Body of pancreas (tissue), 4 donors: ENCODE results near the gene NAA38. TPM values are rescaled to one million over a fixed set of nuclear protein-coding genes. Genes with fewer than 3 reads are reported as not detected.

Source experiments
- ATAC-seq: fragments of 150-250 bp; one replicate; pipeline ENCODE4 v1.9.1; 2016
- DNase-seq, 4 donors: peaks; one replicate each; pipeline ENCODE4 v3.0.0-alpha.2; 2019
- H3K27ac ChIP-seq, 4 donors: fragments of 200-600 bp; sonication (generic); 1 replicate in 3 of 4; 2 replicates in 1 of 4; pipeline versions ENCODE4 v1.5.1 to v1.6.1; 2016 to 2019; ENCODE audit warnings: mild to moderate bottlenecking in 1 of 4, mixed read lengths in 1 of 4, moderate library complexity in 1 of 4
- H3K27me3 ChIP-seq, 2 donors: fragments of 200-600 bp; sonication (generic); one replicate each; pipeline ENCODE4 v1.6.0; 2016; ENCODE audit warnings: mild to moderate bottlenecking in 1 of 2
- H3K36me3 ChIP-seq, 2 donors: fragments of 200-600 bp; sonication (generic); replicated peaks in 1 of 2; 2 replicates each; pipeline ENCODE4 v1.5.1; 2016; ENCODE audit warnings: low read depth in 2 of 2; ENCODE audit not compliant: insufficient read depth in 1 of 2
- H3K4me1 ChIP-seq: fragments of 200-600 bp; sonication (generic); one replicate; pipeline ENCODE4 v1.6.0; 2016
- H3K4me3 ChIP-seq, 2 donors: fragments of 200-600 bp; sonication (generic); 1 replicate in 1 of 2; 2 replicates in 1 of 2; pipeline ENCODE4 v1.5.1; 2016 to 2019
- H3K9me3 ChIP-seq, 3 donors: fragments of 200-600 bp; sonication (generic); 1 replicate in 2 of 3; 2 replicates in 1 of 3; pipeline ENCODE4 v1.5.1; 2016
- CTCF ChIP-seq, 7 experiments: fragments of 450-650 bp in 4 of 7; fragments of 200-600 bp in 3 of 7; sonication (generic) in 3 of 7; IDR thresholded peaks; one replicate each; pipeline ENCODE4 v1.5.1; 2016 to 2019; ENCODE audit warnings: antibody characterized with exemption in 7 of 7
- POLR2A ChIP-seq, 3 donors: fragments of 450-650 bp; IDR thresholded peaks; one replicate each; pipeline ENCODE4 v1.6.1; 2016; ENCODE audit warnings: antibody characterized with exemption in 3 of 3, mild to moderate bottlenecking in 2 of 3
- WGBS, 2 donors: methylation state at CpG; one replicate each; pipeline ENCODE4 v1.1.5; 2017; 5-methylcytosine and 5-hydroxymethylcytosine counted together
- intact Hi-C: fragments of 100-400 bp; cut with DNase I; formaldehyde crosslinking; loops from one replicate; pipeline ENCODE4 v1.15.1; 2023
- total RNA-seq, 2 donors: library from RNA; depleted of rRNA; stranded (reverse); fragments of >200 nt; gene quantifications; one replicate each; pipeline ENCODE4 v1.1.0, GENCODE V29; 2016

NAA38 gene
- total RNA-seq, 2 donors from 2014 or later: 25.7 to 50.1 TPM

GRCh38 chr17:7820231-7820630, 37.1 kb downstream of the NAA38 start:
- Histone ChIP-seq H3K9me3 (no peaks in the 10 kb centered on the region), H3K27me3 (no peaks in the 10 kb centered on the region), H3K36me3 (no peaks in the 10 kb centered on the region), H3K27ac (no peak overlapping the region), H3K4me1 (peaks cover under 1% of the 10 kb centered on the region), H3K4me3 (no peak overlapping the region)
- TF ChIP-seq POLR2A (IDR thresholded peaks at IDR 0.05): no peak
- no peak for TF ChIP-seq CTCF (IDR thresholded peaks at IDR 0.05)
- 65 to 76% methylated on average over 5 of the region's 5 CpGs for WGBS, 2 donors
- ATAC-seq: no peak
- intact Hi-C loops: loop anchor here (5.0 to 10.0 kb wide), 2 partner anchors 37 to 165 kb away; partner anchors contain the start of genes CYB5D1, NAA38 and TMEM88
- no peak for DNase-seq

GRCh38 chr17:7818746-7819645, 38.4 kb downstream of the NAA38 start:
- ATAC-seq: no peak
- no peak overlapping the region for H3K27ac ChIP-seq
- WGBS, 2 donors: 81 to 85% methylated on average over 19 to 27 of the region's 27 CpGs
- no peaks in the 10 kb centered on the region for H3K4me1 ChIP-seq
- intact Hi-C loops: no loop called here
- no peak overlapping the region for H3K4me3 ChIP-seq
- TF ChIP-seq POLR2A (IDR thresholded peaks at IDR 0.05): no peak
- TF ChIP-seq CTCF (IDR thresholded peaks at IDR 0.05): no peak
- no peaks in the 10 kb centered on the region for H3K27me3 ChIP-seq
- H3K9me3 ChIP-seq: no peaks in the 10 kb centered on the region
- DNase-seq: no peak
- no peaks in the 10 kb centered on the region for H3K36me3 ChIP-seq

GRCh38 chr17:7818026-7818425, 39.3 kb downstream of the NAA38 start:
- no peaks in the 10 kb centered on the region for H3K36me3 ChIP-seq
- no peaks in the 10 kb centered on the region for H3K4me1 ChIP-seq
- intact Hi-C loops: no loop called here
- TF ChIP-seq POLR2A (IDR thresholded peaks at IDR 0.05): no peak
- TF ChIP-seq CTCF (IDR thresholded peaks at IDR 0.05): no peak
- WGBS, 2 donors: 76 to 82% methylated on average over 10 of the region's 10 CpGs
- H3K4me3 ChIP-seq: no peak overlapping the region
- H3K9me3 ChIP-seq: no peaks in the 10 kb centered on the region
- ATAC-seq: no peak
- no peak overlapping the region for H3K27ac ChIP-seq
- no peak for DNase-seq
- H3K27me3 ChIP-seq: no peaks in the 10 kb centered on the region

- 72 to 86% methylated on average over 6 to 9 of the region's 9 CpGs for WGBS, 2 donors
- H3K36me3 ChIP-seq: no peaks in the 10 kb centered on the region
- H3K27me3 ChIP-seq: no peaks in the 10 kb centered on the region
- TF ChIP-seq POLR2A (IDR thresholded peaks at IDR 0.05): no peak
- H3K9me3 ChIP-seq: no peaks in the 10 kb centered on the region
- H3K4me3 ChIP-seq: no peak overlapping the region
- no peak for ATAC-seq
- H3K4me1 ChIP-seq: no peaks in the 10 kb centered on the region
- no peak for DNase-seq
- no peak overlapping the region for H3K27ac ChIP-seq
- intact Hi-C loops: no loop called here
Observed at GRCh38 chr17:7817643-7817964, 39.8 kb downstream of the NAA38 start.

GRCh38 chr17:7816926-7817642, 40.3 kb downstream of the NAA38 start:
- TF ChIP-seq CTCF (IDR thresholded peaks at IDR 0.05): no peak
- no peak for TF ChIP-seq POLR2A (IDR thresholded peaks at IDR 0.05)
- H3K9me3 ChIP-seq: no peaks in the 10 kb centered on the region
- DNase-seq (no peak), ATAC-seq (no peak)
- WGBS, 2 donors: 73 to 85% methylated on average over 10 of the region's 10 CpGs
- H3K27ac ChIP-seq: no peak overlapping the region
- intact Hi-C loops: no loop called here
- no peak overlapping the region for H3K4me3 ChIP-seq
- no peaks in the 10 kb centered on the region for H3K36me3 ChIP-seq
- H3K4me1 ChIP-seq: no peaks in the 10 kb centered on the region
- no peaks in the 10 kb centered on the region for H3K27me3 ChIP-seq
